H1 (cell line): ENCODE results near the gene TLK1. TPM values are rescaled to one million over a fixed set of nuclear protein-coding genes. Genes with fewer than 3 reads are reported as not detected.

Experiments
- CTCF ChIA-PET: fragments of 300-600 bp; sonication (Branson Sonifier 250); formaldehyde crosslinking; loops from one replicate; lab custom pipeline; 2021; ENCODE audit not compliant: partially characterized antibody; lab: Charles Lee
- POLR2A ChIA-PET: fragments of 300-600 bp; sonication (Branson Sonifier 250); formaldehyde crosslinking; loops from one replicate; lab custom pipeline; 2021; ENCODE audit warnings: inconsistent platforms; ENCODE audit not compliant: partially characterized antibody; lab: Charles Lee
- DNase-seq, 2 experiments: peaks; one replicate each; pipeline versions ENCODE4 v3.0.0 to v3.0.0-alpha.2; 2010 to 2022; ENCODE audit warnings: low spot score in 2 of 2, low read depth in 1 of 2, mixed read lengths in 1 of 2
- FAIRE-seq: peaks from 2 replicates; lab custom pipeline; 2011; peaks lifted over from hg19 to GRCh38; lab: Jason Lieb, UNC
- H2AFZ ChIP-seq: 2 replicates; pipeline ENCODE4 v1.8.1; 2012; ENCODE audit warnings: low read length, inconsistent platforms
- H2AK5ac ChIP-seq: 2 replicates; pipeline ENCODE4 v1.6.1; 2013; ENCODE audit warnings: low read depth, low read length
- H2BK120ac ChIP-seq: replicated peaks from 2 replicates; pipeline ENCODE3; 2013; ENCODE audit warnings: low read depth, low read length, inconsistent platforms
- H2BK12ac ChIP-seq: 2 replicates; pipeline ENCODE4 v1.6.1; 2013; ENCODE audit warnings: low read depth, low read length
- H2BK15ac ChIP-seq: 2 replicates; pipeline ENCODE4 v1.6.1; 2013; ENCODE audit warnings: low read length
- H2BK20ac ChIP-seq: 2 replicates; pipeline ENCODE4 v1.6.1; 2013; ENCODE audit warnings: low read length
- H2BK5ac ChIP-seq: 2 replicates; pipeline ENCODE4 v1.6.1; 2013; ENCODE audit warnings: low read depth, low read length
- H3K14ac ChIP-seq: 2 replicates; pipeline ENCODE4 v1.6.1; 2013; ENCODE audit warnings: inconsistent platforms; ENCODE audit not compliant: insufficient read length
- H3K18ac ChIP-seq: 2 replicates; pipeline ENCODE4 v1.6.1; 2013; ENCODE audit warnings: low read length; ENCODE audit errors: extremely low read depth
- H3K23ac ChIP-seq: 2 replicates; pipeline ENCODE4 v1.6.1; 2013; ENCODE audit warnings: inconsistent platforms; ENCODE audit not compliant: insufficient read length
- H3K23me2 ChIP-seq: 2 replicates; pipeline ENCODE4 v1.6.1; 2013; ENCODE audit warnings: low read depth, low read length
- H3K27ac ChIP-seq: 2 replicates; pipeline ENCODE4 v1.6.1; 2011; ENCODE audit warnings: low read depth, low read length, inconsistent platforms
- H3K27me3 ChIP-seq, 4 experiments: replicated peaks in 1 of 4; 1 replicate in 1 of 4; 2 replicates in 3 of 4; pipeline versions ENCODE4 v1.6.1 to v1.8.1; 2011 to 2013; ENCODE audit warnings: low read length in 3 of 4, mild to moderate bottlenecking in 3 of 4, inconsistent platforms in 2 of 4, mixed read lengths in 2 of 4, moderate library complexity in 1 of 4; ENCODE audit not compliant: control insufficient read depth in 3 of 4, insufficient read depth in 3 of 4; ENCODE audit errors: extremely low read depth in 1 of 4
- H3K36me3 ChIP-seq, 4 experiments: 2 replicates each; pipeline versions ENCODE4 v1.6.1 to v1.8.1; 2011 to 2013; ENCODE audit warnings: mild to moderate bottlenecking in 4 of 4, low read length in 3 of 4, moderate library complexity in 2 of 4, control low read depth in 1 of 4, inconsistent platforms in 1 of 4; ENCODE audit not compliant: insufficient read depth in 4 of 4, control insufficient read depth in 2 of 4
- H3K4ac ChIP-seq: replicated peaks from 2 replicates; pipeline ENCODE3; 2013; ENCODE audit warnings: low read length, low read depth, mixed read lengths, inconsistent platforms; ENCODE audit not compliant: insufficient read length
- H3K4me1 ChIP-seq, 4 experiments: replicated peaks in 1 of 4; 1 replicate in 1 of 4; 2 replicates in 3 of 4; pipeline versions ENCODE4 v1.6.1 to v1.8.1; 2011 to 2013; ENCODE audit warnings: low read length in 3 of 4, inconsistent platforms in 2 of 4, mixed read lengths in 1 of 4; ENCODE audit not compliant: insufficient read depth in 4 of 4, control insufficient read depth in 3 of 4
- H3K4me2 ChIP-seq, 2 experiments: 2 replicates each; pipeline versions ENCODE4 v1.6.1 to v1.8.1; 2011 to 2013; ENCODE audit warnings: low read depth in 2 of 2, low read length in 2 of 2, control low read depth in 1 of 2, inconsistent platforms in 1 of 2, mild to moderate bottlenecking in 1 of 2; ENCODE audit not compliant: insufficient read depth in 1 of 2
- H3K4me3 ChIP-seq, 4 experiments: fragments of 200-600, 300-600 bp in 1 of 4; sonication (generic), shearing (Covaris generic), sonication (Bioruptor Twin) in 1 of 4; 2 replicates each; pipeline versions ENCODE4 v1.5.1 to v1.8.1; 2011 to 2016; ENCODE audit warnings: low read length in 4 of 4, low read depth in 3 of 4, control low read depth in 2 of 4, inconsistent platforms in 2 of 4, mild to moderate bottlenecking in 2 of 4, mixed read lengths in 1 of 4, moderate library complexity in 1 of 4; ENCODE audit not compliant: insufficient read depth in 2 of 4; ENCODE audit errors: extremely low read depth in 1 of 4
- H3K56ac ChIP-seq: replicated peaks from 2 replicates; pipeline ENCODE3; 2013; ENCODE audit warnings: low read depth, mild to moderate bottlenecking, mixed read lengths, low read length, inconsistent platforms; ENCODE audit not compliant: insufficient read length
- H3K79me1 ChIP-seq: 2 replicates; pipeline ENCODE4 v1.6.1; 2013; ENCODE audit warnings: low read depth, low read length, control low read depth
- H3K79me2 ChIP-seq, 2 experiments: 2 replicates each; pipeline versions ENCODE4 v1.6.1 to v1.8.1; 2012 to 2013; ENCODE audit warnings: low read length in 2 of 2, mild to moderate bottlenecking in 2 of 2, inconsistent platforms in 1 of 2; ENCODE audit not compliant: insufficient read depth in 2 of 2, control insufficient read depth in 1 of 2
- H3K9ac ChIP-seq, 4 experiments: replicated peaks in 1 of 4; 1 replicate in 1 of 4; 2 replicates in 3 of 4; pipeline versions ENCODE4 v1.6.1 to v1.8.1; 2011 to 2013; ENCODE audit warnings: low read depth in 3 of 4, low read length in 3 of 4, control low read depth in 2 of 4, mild to moderate bottlenecking in 2 of 4, moderate library complexity in 2 of 4, inconsistent platforms in 1 of 4; ENCODE audit errors: extremely low read depth in 1 of 4
- H3K9me3 ChIP-seq, 2 experiments: 2 replicates each; pipeline versions ENCODE4 v1.6.1 to v1.8.1; 2012 to 2013; ENCODE audit warnings: mild to moderate bottlenecking in 2 of 2, moderate library complexity in 2 of 2, control low read depth in 1 of 2, inconsistent platforms in 1 of 2, low read depth in 1 of 2, low read length in 1 of 2, mixed read lengths in 1 of 2; ENCODE audit not compliant: insufficient read depth in 2 of 2
- H4K20me1 ChIP-seq, 2 experiments: replicated peaks in 1 of 2; 2 replicates each; pipeline versions ENCODE3 to v1.8.1; 2011 to 2013; ENCODE audit warnings: inconsistent platforms in 2 of 2, low read length in 2 of 2, mild to moderate bottlenecking in 1 of 2; ENCODE audit not compliant: insufficient read depth in 2 of 2, control insufficient read depth in 1 of 2
- H4K5ac ChIP-seq: 2 replicates; pipeline ENCODE4 v1.6.1; 2013; ENCODE audit warnings: low read length, low read depth, mixed read lengths, inconsistent platforms; ENCODE audit not compliant: insufficient read length
- H4K8ac ChIP-seq: 2 replicates; pipeline ENCODE4 v1.8.0; 2013; ENCODE audit warnings: mild to moderate bottlenecking, moderate library complexity, low read length, inconsistent platforms; ENCODE audit not compliant: insufficient read depth; ENCODE audit errors: extremely low read depth
- H4K91ac ChIP-seq: replicated peaks from 2 replicates; pipeline ENCODE3; 2013; ENCODE audit warnings: low read length, mixed read lengths, inconsistent platforms; ENCODE audit not compliant: insufficient read length
- WGBS, 2 experiments: shearing (Covaris generic) in 1 of 2; methylation state at CpG; one replicate each; pipeline versions ENCODE4 v1.1.6 to v1.1.7; 2013 to 2015; ENCODE audit warnings: low lambda C conversion rate in 2 of 2, mixed read lengths in 2 of 2, inconsistent platforms in 1 of 2, low coverage in 1 of 2, missing lambda C conversion rate in 1 of 2; ENCODE audit not compliant: insufficient replicate concordance in 2 of 2, insufficient coverage in 1 of 2, insufficient read length in 1 of 2; ENCODE audit errors: extremely low coverage in 1 of 2, missing lambda C conversion rate in 1 of 2; 5-methylcytosine and 5-hydroxymethylcytosine counted together
- polyA plus RNA-seq, 7 experiments: library from polyadenylated mRNA; depleted of rRNA in 3 of 7; stranded (reverse) in 5 of 7; unstranded in 2 of 7; fragments of >200 nt in 5 of 7; fragments of 200-250 nt in 2 of 7; gene quantifications; 1 replicate in 5 of 7; 2 replicates in 1 of 7; 4 replicates in 1 of 7; pipeline versions ENCODE4 v1.2.1 to v1.2.3, GENCODE V29; 2011 to 2013; ENCODE audit warnings: missing spikeins in 2 of 7, mixed read lengths in 2 of 7
- total RNA-seq: library from RNA; stranded (reverse); fragmentation: NEBNext Ultra II Directional; extraction: Animal tissue kit (Norgen Biotek cat#: 25700); gene quantifications from 2 replicates; pipeline ENCODE4 v1.2.1, GENCODE V29; 2021

The TLK1 gene
- total and polyA plus RNA-seq, 2 of the 8 experiments (the other 6 are each of a cell fraction or from before 2014, with no cell fraction given), result 11.2 to 102 TPM

- H3K27ac ChIP-seq, result no peak overlapping the region
- H4K91ac ChIP-seq, result no peak overlapping the region
- no peaks in the 10 kb centered on the region for H3K23me2 ChIP-seq
- no peak overlapping the region for H3K4ac ChIP-seq
- no peak overlapping the region for H3K56ac ChIP-seq
- no peak overlapping the region for H4K5ac ChIP-seq
- no peaks in the 10 kb centered on the region for H4K20me1 ChIP-seq
- no peak overlapping the region for H2BK15ac ChIP-seq
- H3K18ac ChIP-seq, result no peak overlapping the region
- no peak overlapping the region for H3K14ac ChIP-seq
- H3K36me3 ChIP-seq, result peaks cover 0 to 56% (median 22%) of the 10 kb centered on the region in 4 experiments; a peak in 5 of 8 replicates
- 90 to 100% methylated on average over 1 of the region's 1 CpG for WGBS, 2 experiments
- peaks cover 0 to 2% of the 10 kb centered on the region in 2 experiments; a peak in 1 of 4 replicates for H3K9me3 ChIP-seq
- no peak overlapping the region for H2BK120ac ChIP-seq
- no peak overlapping the region for H4K8ac ChIP-seq
- H2BK20ac ChIP-seq, result no peak overlapping the region
- no peak overlapping the region for H2BK5ac ChIP-seq
- no peak overlapping the region for H3K23ac ChIP-seq
- no peak overlapping the region for H3K4me2 ChIP-seq
- no peaks in the 10 kb centered on the region for H3K27me3 ChIP-seq
- peaks cover 0 to 12% of the 10 kb centered on the region in 2 experiments; a peak in 1 of 4 replicates for H3K79me2 ChIP-seq
- no peak overlapping the region for H2BK12ac ChIP-seq
- DNase-seq (no peak), FAIRE-seq (no peak)
- no peaks in the 10 kb centered on the region for H3K4me1 ChIP-seq
- H2AFZ ChIP-seq, result no peak overlapping the region
- no peaks in the 10 kb centered on the region for H3K79me1 ChIP-seq
- no peak overlapping the region for H3K9ac ChIP-seq
- no peak overlapping the region for H3K4me3 ChIP-seq
- no peak overlapping the region for H2AK5ac ChIP-seq
- CTCF ChIA-PET, result no interaction called here
- POLR2A ChIA-PET, result no interaction called here
Measured at GRCh38 chr2:171056307-171056706, 104.4 kb downstream of the TLK1 start.
